NT2/D1 (cell line): ENCODE measurements around the gene ARID1B.

ENCODE experiments used
- DNase-seq: peaks from one replicate; pipeline ENCODE4 v3.0.0-alpha.2; 2011; ENCODE audit warnings: low read depth, low spot score
- H3K27me3 ChIP-seq: 2 replicates; pipeline ENCODE4 v1.6.0; 2011; ENCODE audit warnings: mild to moderate bottlenecking; ENCODE audit not compliant: insufficient read length, insufficient read depth
- H3K36me3 ChIP-seq: 2 replicates; pipeline ENCODE4 v1.6.1; 2011; ENCODE audit warnings: mild to moderate bottlenecking, low read length, mixed read lengths; ENCODE audit not compliant: insufficient read depth, insufficient read length
- H3K4me1 ChIP-seq: 2 replicates; pipeline ENCODE4 v1.5.1; 2011; ENCODE audit not compliant: insufficient read depth, insufficient read length
- H3K4me3 ChIP-seq: 2 replicates; pipeline ENCODE4 v1.5.1; 2011; ENCODE audit warnings: low read depth; ENCODE audit not compliant: insufficient read length
- H3K9ac ChIP-seq: 2 replicates; pipeline ENCODE4 v1.6.0; 2011; ENCODE audit warnings: low read depth; ENCODE audit not compliant: insufficient read length
- H3K9me3 ChIP-seq: 2 replicates; pipeline ENCODE4 v1.5.1; 2011; ENCODE audit warnings: mild to moderate bottlenecking, low read length; ENCODE audit not compliant: insufficient read depth
- SUZ12 ChIP-seq: IDR thresholded peaks from 2 replicates; pipeline ENCODE4 v1.6.1; 2011; ENCODE audit not compliant: insufficient read length, insufficient read depth; ENCODE audit errors: extremely low read depth
- YY1 ChIP-seq: IDR thresholded peaks from 2 replicates; pipeline ENCODE4 v1.6.1; 2011; ENCODE audit not compliant: insufficient read length, insufficient read depth
- ZNF274 ChIP-seq: IDR thresholded peaks from 2 replicates; pipeline ENCODE4 v1.6.1; 2011; ENCODE audit warnings: mild to moderate bottlenecking, low read depth, low read length

The ARID1B gene

GRCh38 chr6:156909212-156910010, 132.2 kb downstream of the ARID1B start:
- H3K36me3 ChIP-seq, result peaks cover 3% of the 10 kb centered on the region
- no peaks in the 10 kb centered on the region for H3K4me1 ChIP-seq
- no peaks in the 10 kb centered on the region for H3K27me3 ChIP-seq
- no peak for DNase-seq
- TF ChIP-seq ZNF274, result no peak
- no peak for TF ChIP-seq SUZ12
- no peak for TF ChIP-seq YY1
- no peak overlapping the region for H3K9ac ChIP-seq
- H3K9me3 ChIP-seq, result no peaks in the 10 kb centered on the region
- no peak overlapping the region for H3K4me3 ChIP-seq

GRCh38 chr6:156910011-156910334, 132.8 kb downstream of the ARID1B start:
- Histone ChIP-seq H3K4me1 (no peaks in the 10 kb centered on the region), H3K36me3 (no peaks in the 10 kb centered on the region), H3K9ac (no peak overlapping the region), H3K4me3 (no peak overlapping the region), H3K27me3 (no peaks in the 10 kb centered on the region), H3K9me3 (no peaks in the 10 kb centered on the region)
- DNase-seq, result no peak
- TF ChIP-seq ZNF274 (no peak), SUZ12 (no peak), YY1 (no peak)

DNA sequence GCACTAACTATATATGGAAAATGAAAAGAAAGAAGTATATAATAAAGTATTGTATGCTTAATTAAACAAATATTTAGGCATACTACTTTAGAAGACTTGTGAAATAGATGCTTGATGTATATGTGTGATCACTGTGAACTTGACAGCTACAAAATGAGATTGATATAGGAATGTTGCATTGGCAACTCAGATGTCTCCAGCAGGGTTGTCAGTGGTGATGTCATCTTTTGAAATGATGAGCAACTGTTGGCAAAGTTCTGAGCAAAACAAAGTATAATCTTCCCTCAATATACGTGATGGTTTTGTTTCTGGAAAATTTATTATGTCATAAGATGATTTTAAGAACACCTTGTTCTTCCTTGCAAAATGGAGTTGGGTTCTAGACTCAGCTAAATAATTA, 133.8 kb downstream of the ARID1B start:
- TF ChIP-seq ZNF274, result no peak
- TF ChIP-seq SUZ12, result no peak
- TF ChIP-seq YY1, result no peak

GRCh38 chr6:156911581-156911980, 134.4 kb downstream of the ARID1B start:
- Histone ChIP-seq H3K4me1 (no peaks in the 10 kb centered on the region), H3K9me3 (no peaks in the 10 kb centered on the region), H3K4me3 (no peak overlapping the region), H3K9ac (no peak overlapping the region), H3K27me3 (no peaks in the 10 kb centered on the region), H3K36me3 (no peaks in the 10 kb centered on the region)
- no peak for DNase-seq
- no peak for TF ChIP-seq SUZ12
- TF ChIP-seq ZNF274, result no peak

More for the DNA sequence above, 133.8 kb downstream of the ARID1B start:
- no peak overlapping the region for H3K4me3 ChIP-seq
- H3K9ac ChIP-seq, result no peak overlapping the region
- no peaks in the 10 kb centered on the region for H3K36me3 ChIP-seq
- DNase-seq, result no peak
- H3K27me3 ChIP-seq, result no peaks in the 10 kb centered on the region
- H3K9me3 ChIP-seq, result no peaks in the 10 kb centered on the region
- H3K4me1 ChIP-seq, result no peaks in the 10 kb centered on the region

DNA sequence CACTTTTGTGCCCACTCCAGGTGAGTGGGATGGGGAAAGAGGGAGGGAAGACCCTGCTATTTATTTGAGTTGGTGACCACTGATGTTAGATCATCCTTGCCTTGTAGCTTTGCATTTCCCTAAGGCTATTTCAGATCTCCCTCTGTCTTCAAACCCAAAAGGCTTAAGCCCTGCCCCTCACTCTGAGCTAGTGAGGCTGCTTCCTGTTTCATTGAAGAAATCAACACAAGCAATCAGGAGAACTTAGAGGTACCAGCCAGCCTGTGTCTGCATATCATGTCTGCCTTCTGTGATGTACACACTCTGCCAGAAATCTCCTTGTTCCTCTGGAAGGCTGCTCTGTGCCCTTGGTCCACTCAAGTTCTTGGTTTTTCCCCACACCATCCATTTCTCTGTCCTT, 135.3 kb downstream of the ARID1B start:
- no peaks in the 10 kb centered on the region for H3K4me1 ChIP-seq
- no peaks in the 10 kb centered on the region for H3K27me3 ChIP-seq
- no peaks in the 10 kb centered on the region for H3K36me3 ChIP-seq
- peak; percentile 16 for DNase-seq
- TF ChIP-seq YY1, result no peak
- TF ChIP-seq ZNF274, result no peak
- no peak for TF ChIP-seq SUZ12
- no peaks in the 10 kb centered on the region for H3K9me3 ChIP-seq
- no peak overlapping the region for H3K9ac ChIP-seq
- H3K4me3 ChIP-seq, result no peak overlapping the region

DNA sequence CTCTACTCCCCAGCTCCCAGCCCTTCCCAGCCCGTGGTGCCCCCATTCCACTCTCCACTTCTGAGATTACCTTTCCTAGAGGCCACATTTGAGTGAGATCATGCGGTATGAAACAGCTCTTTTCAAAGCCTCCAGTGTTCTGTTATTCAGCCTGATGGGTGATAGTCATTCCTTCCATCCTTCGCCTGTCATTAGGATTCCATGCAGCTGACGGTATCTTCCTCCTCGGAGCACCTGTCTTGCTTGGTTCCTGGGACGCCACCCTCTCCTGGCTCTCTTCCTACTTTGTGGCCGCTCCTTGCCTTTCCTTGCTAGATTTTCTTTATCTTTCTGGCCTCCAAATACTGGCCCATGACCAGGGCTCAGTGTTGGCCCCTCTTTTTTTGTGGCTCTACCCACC, 137.0 kb downstream of the ARID1B start:
- H3K4me1 ChIP-seq, result no peaks in the 10 kb centered on the region
- no peaks in the 10 kb centered on the region for H3K27me3 ChIP-seq
- H3K36me3 ChIP-seq, result no peaks in the 10 kb centered on the region
- DNase-seq, result no peak
- no peaks in the 10 kb centered on the region for H3K9me3 ChIP-seq
- TF ChIP-seq ZNF274 (no peak), YY1 (no peak), SUZ12 (no peak)
- H3K9ac ChIP-seq, result no peak overlapping the region
- no peak overlapping the region for H3K4me3 ChIP-seq

- Histone ChIP-seq H3K27me3 (no peaks in the 10 kb centered on the region), H3K9me3 (no peaks in the 10 kb centered on the region), H3K4me3 (no peak overlapping the region), H3K9ac (no peak overlapping the region), H3K4me1 (peaks cover 2% of the 10 kb centered on the region), H3K36me3 (no peaks in the 10 kb centered on the region)
- TF ChIP-seq SUZ12, result no peak
- no peak for TF ChIP-seq YY1
- TF ChIP-seq ZNF274, result no peak
- no peak for DNase-seq
These were observed 139.1 kb downstream of the ARID1B start for GRCh38 chr6:156916130-156916801.

GRCh38 chr6:156917213-156917612, 140.0 kb downstream of the ARID1B start:
- TF ChIP-seq ZNF274, result no peak
- TF ChIP-seq SUZ12, result no peak
- no peak for TF ChIP-seq YY1
- Histone ChIP-seq H3K9ac (no peak overlapping the region), H3K36me3 (no peaks in the 10 kb centered on the region), H3K9me3 (no peaks in the 10 kb centered on the region), H3K4me3 (no peak overlapping the region), H3K27me3 (no peaks in the 10 kb centered on the region), H3K4me1 (peaks cover 2% of the 10 kb centered on the region)
- DNase-seq, result no peak
